K562 (cell line): Measurements from ENCODE around the gene TPSAB1. TPM values are rescaled to one million over a fixed set of nuclear protein-coding genes. Genes with fewer than 3 reads are reported as not detected.

Source experiments
- ATAC-seq: fragments of 200-7000 bp; cut with Tn5 transposase; 3 replicates; pipeline ENCODE4 v1.9.1; 2020; ENCODE audit warnings: moderate library complexity
- BruUV-seq: library from RNA; stranded (reverse); fragments of 400-500 nt; replicated peaks from 2 replicates; lab custom pipeline; 2021; lab: Mats Ljungman, UMichigan
- CTCF ChIA-PET: fragments of 300-600 bp; formaldehyde crosslinking; extraction: SDS; loops from one replicate; lab custom pipeline; 2021; ENCODE audit warnings: low intra/inter-chr PET ratio; lab: Yijun Ruan, JAX
- POLR2A ChIA-PET: fragments of 300-600, 350-650 bp; sonication (Branson Sonifier 250); formaldehyde crosslinking; extraction: SDS; loops from one replicate; lab custom pipeline; 2021; ENCODE audit warnings: antibody characterized with exemption, inconsistent platforms; lab: Yijun Ruan, JAX
- DNase-seq, 4 experiments: peaks; one replicate each; pipeline versions ENCODE4 v3.0.0 to v3.0.0-alpha.2; 2011 to 2018; ENCODE audit warnings: low spot score in 3 of 4, mixed read lengths in 3 of 4; ENCODE audit errors: extremely low read depth in 1 of 4
- FAIRE-seq: peaks from 2 replicates; lab custom pipeline; 2011; peaks lifted over from hg19 to GRCh38; lab: Jason Lieb, UNC
- H2AFZ ChIP-seq: 2 replicates; pipeline ENCODE4 v1.6.0; 2011; ENCODE audit warnings: low read depth, low read length, control low read depth, inconsistent platforms
- H3K27ac ChIP-seq: fragments of 200-600 bp; 3 replicates; pipeline ENCODE4 v1.8.0; 2011; ENCODE audit warnings: low read depth, mild to moderate bottlenecking, control low read depth, inconsistent platforms, low read length, moderate library complexity, mixed read lengths; ENCODE audit errors: extremely low read depth
- H3K27me3 ChIP-seq, 2 experiments: fragments of 300-600 bp in 1 of 2; 2 replicates in 1 of 2; 3 replicates in 1 of 2; pipeline versions ENCODE4 v1.6.0 to v1.8.0; 2011; ENCODE audit warnings: inconsistent platforms in 2 of 2, low read length in 2 of 2, mild to moderate bottlenecking in 1 of 2, mixed read lengths in 1 of 2, moderate library complexity in 1 of 2; ENCODE audit not compliant: control insufficient read depth in 2 of 2, insufficient read depth in 2 of 2
- H3K36me3 ChIP-seq: fragments of 300-600 bp; 3 replicates; pipeline ENCODE4 v1.8.0; 2011; ENCODE audit warnings: mild to moderate bottlenecking, low read length, inconsistent platforms; ENCODE audit not compliant: control insufficient read depth, insufficient read depth
- H3K4me1 ChIP-seq, 2 experiments: fragments of 200-600 bp in 1 of 2; replicated peaks in 1 of 2; 2 replicates in 1 of 2; 3 replicates in 1 of 2; pipeline versions ENCODE4 v1.5.1 to v1.8.0; 2011; ENCODE audit warnings: inconsistent platforms in 2 of 2, low read length in 2 of 2, mild to moderate bottlenecking in 1 of 2, mixed read lengths in 1 of 2, moderate library complexity in 1 of 2; ENCODE audit not compliant: control insufficient read depth in 2 of 2, insufficient read depth in 2 of 2
- H3K4me2 ChIP-seq: 2 replicates; pipeline ENCODE4 v1.6.1; 2011; ENCODE audit warnings: low read length, control low read depth, inconsistent platforms, mixed read lengths; ENCODE audit not compliant: insufficient read depth
- H3K4me3 ChIP-seq: fragments of 200-600 bp; sonication (generic), shearing (Covaris generic); 2 replicates; pipeline ENCODE4 v1.5.1; 2016; ENCODE audit warnings: control low read depth, inconsistent platforms
- H3K79me2 ChIP-seq: fragments of 200-600 bp; 3 replicates; pipeline ENCODE4 v1.8.0; 2011; ENCODE audit warnings: low read length, inconsistent platforms; ENCODE audit not compliant: control insufficient read depth, insufficient read depth
- H3K9ac ChIP-seq, 2 experiments: 2 replicates each; pipeline versions ENCODE4 v1.6.0 to v1.6.1; 2011; ENCODE audit warnings: low read depth in 2 of 2, low read length in 2 of 2, control low read depth in 1 of 2, inconsistent platforms in 1 of 2, mild to moderate bottlenecking in 1 of 2, mixed read lengths in 1 of 2; ENCODE audit not compliant: insufficient read depth in 1 of 2
- H3K9me1 ChIP-seq: one replicate; pipeline ENCODE4 v1.6.0; 2011; ENCODE audit warnings: inconsistent platforms, mild to moderate bottlenecking, low read length, moderate library complexity; ENCODE audit not compliant: control insufficient read depth, insufficient read depth
- H3K9me3 ChIP-seq: replicated peaks from 2 replicates; pipeline ENCODE4 v1.5.1; 2011; ENCODE audit warnings: low read depth, low read length, inconsistent platforms; ENCODE audit not compliant: control insufficient read depth, insufficient read depth
- H4K20me1 ChIP-seq: replicated peaks from 2 replicates; pipeline ENCODE4 v1.6.1; 2011; ENCODE audit warnings: low read length, inconsistent platforms, mixed read lengths; ENCODE audit not compliant: control insufficient read depth, insufficient read depth
- BACH1 ChIP-seq: fragments of 200-800 bp; sonication (Bioruptor generic); IDR thresholded peaks from 2 replicates; pipeline ENCODE4 v1.6.1; 2016; ENCODE audit warnings: missing genetic modification characterization, missing compliant biosample characterization
- CBX2 ChIP-seq: fragments of 200-600 bp; sonication (generic); IDR thresholded peaks from one replicate; pipeline ENCODE4 v1.6.1; 2012; ENCODE audit warnings: mild to moderate bottlenecking, low read length, inconsistent platforms; ENCODE audit not compliant: insufficient read depth, poor library complexity, severe bottlenecking
- CBX5 ChIP-seq: IDR thresholded peaks from 2 replicates; pipeline ENCODE4 v1.6.1; 2014; ENCODE audit warnings: low read depth, borderline replicate concordance
- FOXK1 ChIP-seq: sonication (generic); formaldehyde crosslinking; IDR thresholded peaks from 2 replicates; pipeline ENCODE4 v1.8.0; 2022; ENCODE audit warnings: missing genetic modification reagents, mild to moderate bottlenecking, borderline replicate concordance
- LEF1 ChIP-seq: fragments of 450-650 bp; IDR thresholded peaks from 2 replicates; pipeline ENCODE4 v1.6.1; 2016; ENCODE audit warnings: mild to moderate bottlenecking
- RAD21 ChIP-seq, 2 experiments: fragments of 250-450 bp in 1 of 2; fragments of 450-650 bp in 1 of 2; sonication (Bioruptor Pico) in 1 of 2; formaldehyde crosslinking in 1 of 2; IDR thresholded peaks in 1 of 2; conservative IDR thresholded peaks in 1 of 2; 2 replicates each; pipeline versions ENCODE4 v1.4.0 to v1.8.0; 2020 to 2022; ENCODE audit warnings: mild to moderate bottlenecking in 2 of 2, moderate library complexity in 1 of 2
- RFX5 ChIP-seq: IDR thresholded peaks from 2 replicates; pipeline ENCODE4 v1.6.1; 2011; ENCODE audit warnings: low read depth, mild to moderate bottlenecking, improper control_type of control experiment, low read length
- SIX5 ChIP-seq, 2 experiments: IDR thresholded peaks; 2 replicates each; pipeline ENCODE4 v1.6.1; 2011; ENCODE audit warnings: low read length in 2 of 2, borderline replicate concordance in 1 of 2, low read depth in 1 of 2, mild to moderate bottlenecking in 1 of 2, moderate library complexity in 1 of 2; ENCODE audit not compliant: insufficient read depth in 1 of 2
- SMARCC2 ChIP-seq: fragments of 450-650 bp; IDR thresholded peaks from 2 replicates; pipeline ENCODE4 v1.6.1; 2017; ENCODE audit warnings: antibody characterized with exemption, moderate library complexity, mild to moderate bottlenecking, low read depth
- SMARCE1 ChIP-seq: fragments of 450-650 bp; IDR thresholded peaks from 2 replicates; pipeline ENCODE4 v1.7.1; 2016; ENCODE audit warnings: mild to moderate bottlenecking
- TARDBP ChIP-seq: fragments of 450-650 bp; IDR thresholded peaks from 2 replicates; pipeline ENCODE4 v1.6.1; 2016
- ZNF239 ChIP-seq: fragments of 250-450 bp; sonication (Bioruptor Pico); IDR thresholded peaks from 2 replicates; pipeline ENCODE4 v1.4.0; 2020; ENCODE audit warnings: mild to moderate bottlenecking
- ZNF407 ChIP-seq: fragments of 450-650 bp; IDR thresholded peaks from 2 replicates; pipeline ENCODE4 v1.6.1; 2016; ENCODE audit warnings: low read depth
- WGBS: fragments of 100-300 bp; shearing (Covaris generic); methylation state at CpG from one replicate; pipeline ENCODE4 v1.1.6; 2016; ENCODE audit warnings: low coverage, mixed read lengths; ENCODE audit not compliant: insufficient coverage; ENCODE audit errors: missing lambda C conversion rate; 5-methylcytosine and 5-hydroxymethylcytosine counted together
- in situ Hi-C: fragments of 300-500 bp; cut with MboI; formaldehyde crosslinking; loops from 4 replicates; pipeline ENCODE4 v1.15.0; 2018; ENCODE audit warnings: inconsistent platforms, mixed read lengths
- intact Hi-C: fragments of 100-400 bp; cut with micrococcal nuclease; formaldehyde crosslinking; loops from 2 replicates; pipeline ENCODE4 v1.14.2; 2022
- polyA plus RNA-seq, 8 experiments: library from polyadenylated mRNA; depleted of rRNA in 4 of 8; stranded (reverse) in 5 of 8; unstranded in 3 of 8; fragments of >200 nt; fragmentation: Nextera tagmentation in 2 of 8; fragmentation: Illumina TruSeq in 1 of 8; extraction: Ambion mirVana in 2 of 8; extraction: Trizol in 1 of 8; gene quantifications; 2 replicates each; pipeline versions ENCODE4 v1.2.1 to v1.2.3, GENCODE V29; 2011 to 2014; ENCODE audit warnings: inconsistent platforms in 1 of 8, missing spikeins in 1 of 8
- total RNA-seq, 7 experiments: library from RNA; depleted of rRNA in 6 of 7; stranded (reverse); fragments of >200 nt in 6 of 7; fragmentation: Illumina TruSeq in 2 of 7; extraction: Trizol in 2 of 7; gene quantifications; 2 replicates each; pipeline versions ENCODE4 v1.2.1 to v1.2.3, GENCODE V29; 2011 to 2021; ENCODE audit warnings: low replicate concordance in 1 of 7

Gene TPSAB1
- total and polyA plus RNA-seq, 9 of the 15 experiments (the other 6 are each of a cell fraction or from before 2014, with no cell fraction given), result not detected

GRCh38 chr16:1282324-1282973 lies 41.9 kb downstream of the TPSAB1 start:
- Histone ChIP-seq H3K4me1 (peaks cover 0 to 64% of the 10 kb centered on the region in 2 experiments; a peak in 3 of 5 replicates), H3K4me2 (no peak overlapping the region), H3K4me3 (no peak overlapping the region), H3K36me3 (no peaks in the 10 kb centered on the region), H2AFZ (no peak overlapping the region), H3K27ac (no peak overlapping the region), H3K79me2 (no peaks in the 10 kb centered on the region), H3K9ac (peak overlapping the region in 1 of 2 experiments; percentile 28; a peak in 1 of 4 replicates), H3K9me1 (no peaks in the 10 kb centered on the region), H3K9me3 (no peaks in the 10 kb centered on the region), H4K20me1 (0 out of 2 replicates have a peak, but pooled peaks cover 3% of the 10 kb centered on the region), H3K27me3 (peaks cover 38 to 76% of the 10 kb centered on the region in 2 experiments)
- ATAC-seq (peak; percentile 42; the same call in 2 of the 3 replicates), DNase-seq (peak; percentile 31 to 67 (median 50)), FAIRE-seq (no peak)
- CTCF ChIA-PET, result no interaction called here
- POLR2A ChIA-PET, result no interaction called here
- BruUV-seq, result no TSS peak
- intact Hi-C loops, result no loop called here
- in situ Hi-C loops, result no loop called here
- 18% methylated on average over 16 of the region's 17 CpGs for WGBS
- TF ChIP-seq RAD21 (CRISPR knock-in tag; conservative IDR thresholded peaks at IDR 0.05 in 1 of 2, IDR thresholded peaks at IDR 0.05 in 1 of 2) (peak in 1 of 2 experiments; percentile 35; a peak in 2 of 4 replicates), CBX2 (no peak), ZNF239 (CRISPR knock-in tag) (no peak), SMARCC2 (no peak), BACH1 (tag) (no peak), CBX5 (no peak), SMARCE1 (no peak), FOXK1 (CRISPR knock-in tag) (no peak), TARDBP (no peak), LEF1 (no peak), SIX5 (IDR thresholded peaks at IDR 0.05; ENCODE audit: borderline replicate concordance in 1 of 2, insufficient read depth in 1 of 2, low read depth in 1 of 2, low read length in 2 of 2) (no peak), RFX5 (no peak), ZNF407 (no peak)
